HG02623 (cell line): ENCODE data around the gene TRPM8.

Source experiments
- ATAC-seq: cut with Tn5 transposase; IDR thresholded peaks from one replicate; pipeline ENCODE4 v1.9.1; 2021; ENCODE audit warnings: moderate library complexity; ENCODE audit not compliant: unreplicated experiment

TRPM8 gene

DNA sequence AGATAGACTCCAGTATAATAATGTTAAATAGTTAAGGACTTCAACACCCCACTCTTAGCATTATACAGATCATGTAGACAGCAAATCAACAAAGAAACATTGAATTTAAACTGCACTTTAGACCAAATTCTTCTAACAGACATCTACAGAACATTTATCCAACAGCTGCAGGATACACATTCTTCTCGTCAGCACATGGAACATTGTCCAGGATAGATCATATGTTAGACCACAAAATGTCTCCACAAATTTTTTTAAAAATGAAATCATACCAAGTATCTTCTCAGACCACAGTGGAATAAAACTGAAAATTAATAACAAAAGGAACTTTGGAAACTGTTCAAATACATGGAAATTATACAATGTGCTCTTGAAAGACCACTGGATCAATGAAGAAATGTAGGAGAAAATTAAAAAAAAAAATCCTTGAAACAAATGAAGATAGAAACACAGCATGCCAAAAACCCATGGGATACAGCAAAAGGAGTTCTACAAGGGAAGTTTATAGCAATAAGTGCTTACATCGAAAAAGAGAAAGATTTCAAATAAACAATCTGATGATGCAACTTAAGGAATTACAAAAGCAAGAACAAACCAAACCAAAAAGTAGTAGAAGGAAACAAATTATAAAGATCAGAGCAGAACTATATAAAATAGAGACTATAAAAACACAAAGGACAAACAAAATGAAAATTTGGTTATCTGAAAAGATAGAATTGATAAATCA lies 121.1 kb downstream of the TRPM8 start:
- ATAC-seq: no peak

DNA sequence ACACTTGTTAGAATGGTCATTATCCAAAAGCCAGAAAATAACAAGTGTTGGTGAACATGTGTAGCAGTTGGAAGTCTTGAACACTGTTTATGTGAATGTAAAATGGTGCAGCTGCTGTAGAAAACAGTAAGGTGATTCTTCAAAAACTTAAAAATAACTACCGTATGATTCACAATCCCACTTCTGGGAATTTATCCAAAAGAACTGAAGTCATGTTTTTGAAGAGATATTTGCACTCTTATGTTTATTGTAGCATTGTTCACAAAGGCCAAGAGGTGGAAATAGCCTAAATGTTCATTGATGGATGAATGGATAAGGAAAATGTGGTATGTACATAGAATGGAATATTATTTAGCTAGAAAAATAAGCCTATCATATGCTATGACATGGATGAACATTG lies 127.0 kb downstream of the TRPM8 start:
- no peak for ATAC-seq

DNA sequence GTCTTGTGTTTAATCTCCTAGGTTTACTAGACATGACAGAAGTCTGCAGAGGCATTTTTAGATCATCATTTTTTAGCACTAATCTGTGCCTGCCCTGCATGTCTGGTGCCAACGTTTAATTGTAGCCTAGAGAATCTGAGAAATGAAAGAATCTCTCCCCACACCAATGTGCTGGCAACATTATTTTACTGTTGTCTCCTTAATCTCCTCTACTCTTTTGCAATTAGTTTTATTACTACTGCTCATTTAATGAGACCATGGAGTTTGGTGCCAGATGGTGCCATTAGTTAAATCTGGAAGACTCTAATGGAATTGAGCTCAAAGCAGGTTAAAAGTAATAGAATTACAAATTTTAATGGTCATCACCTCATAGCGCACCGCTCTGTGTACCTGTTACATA lies 129.3 kb downstream of the TRPM8 start:
- no peak for ATAC-seq

DNA sequence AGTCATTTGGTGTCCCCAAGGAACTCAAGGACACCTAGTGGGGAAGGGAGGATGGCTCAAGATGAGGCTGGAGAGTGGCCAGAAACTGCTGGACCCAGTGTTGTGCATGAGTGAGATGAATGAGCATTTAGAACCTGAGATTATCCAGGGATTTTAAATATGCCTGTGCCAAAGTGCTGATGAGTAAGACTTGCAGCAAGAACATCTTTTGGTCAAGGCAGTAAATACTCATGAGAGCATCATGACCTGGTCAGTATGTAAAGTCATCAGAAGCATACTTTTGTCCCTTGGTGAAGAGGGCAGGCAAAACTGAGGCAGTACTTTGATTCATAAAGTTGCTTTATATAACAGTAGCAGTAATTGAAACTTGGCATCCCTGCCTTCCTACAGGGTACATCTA lies 130.2 kb downstream of the TRPM8 start:
- ATAC-seq: no peak

DNA sequence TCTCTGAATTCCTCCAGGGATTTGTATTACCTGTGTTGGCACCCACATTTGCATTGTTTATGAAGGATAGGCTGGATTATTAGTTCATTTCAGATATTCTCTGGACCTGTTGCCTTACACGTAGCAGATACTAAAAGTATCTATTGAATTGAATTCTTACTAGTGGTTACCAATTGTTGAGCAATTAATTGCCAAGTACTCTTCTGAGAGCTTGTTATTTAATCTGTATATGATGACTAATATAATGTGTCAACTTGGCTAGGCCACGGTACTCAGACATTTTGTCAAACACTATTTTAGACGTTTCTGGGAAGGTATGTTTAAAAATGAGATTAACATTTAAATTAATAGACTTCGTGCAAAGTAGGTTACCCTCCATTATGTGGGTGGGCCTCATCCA lies 130.9 kb downstream of the TRPM8 start:
- ATAC-seq: no peak

DNA sequence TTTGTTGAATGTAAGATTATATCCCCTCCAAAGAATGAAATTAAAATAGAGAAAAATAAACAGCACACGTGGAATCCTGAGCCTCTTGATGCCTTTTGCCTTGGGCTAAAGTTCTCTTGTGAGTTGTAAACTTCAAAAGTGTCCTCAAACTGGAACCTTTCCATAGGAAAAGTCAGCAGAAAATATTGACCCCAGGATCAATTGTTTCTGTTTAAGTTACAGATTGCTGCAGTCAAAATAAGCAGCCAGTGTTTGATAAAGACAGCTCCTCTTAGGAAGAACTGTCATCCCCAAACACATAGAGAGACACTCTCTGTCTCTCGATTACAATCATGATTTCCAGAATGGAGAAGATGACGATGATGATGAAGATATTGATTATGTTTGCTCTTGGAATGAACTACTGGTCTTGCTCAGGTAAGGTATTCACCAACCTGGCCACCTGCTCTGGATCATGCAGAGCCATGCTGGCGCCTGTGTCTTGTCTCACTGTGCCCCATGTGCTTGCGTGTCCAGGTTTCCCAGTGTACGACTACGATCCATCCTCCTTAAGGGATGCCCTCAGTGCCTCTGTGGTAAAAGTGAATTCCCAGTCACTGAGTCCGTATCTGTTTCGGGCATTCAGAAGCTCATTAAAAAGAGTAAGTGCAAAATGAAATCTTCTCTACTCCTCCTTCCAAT lies 133.4 kb downstream of the TRPM8 start, which contains the start of gene SPP2:
SPP2 (plus strand) TSS at position 248 of the 681 bp plus-strand sequence; CDS start at position 333, 85 bp downstream.
- ATAC-seq: no peak

DNA sequence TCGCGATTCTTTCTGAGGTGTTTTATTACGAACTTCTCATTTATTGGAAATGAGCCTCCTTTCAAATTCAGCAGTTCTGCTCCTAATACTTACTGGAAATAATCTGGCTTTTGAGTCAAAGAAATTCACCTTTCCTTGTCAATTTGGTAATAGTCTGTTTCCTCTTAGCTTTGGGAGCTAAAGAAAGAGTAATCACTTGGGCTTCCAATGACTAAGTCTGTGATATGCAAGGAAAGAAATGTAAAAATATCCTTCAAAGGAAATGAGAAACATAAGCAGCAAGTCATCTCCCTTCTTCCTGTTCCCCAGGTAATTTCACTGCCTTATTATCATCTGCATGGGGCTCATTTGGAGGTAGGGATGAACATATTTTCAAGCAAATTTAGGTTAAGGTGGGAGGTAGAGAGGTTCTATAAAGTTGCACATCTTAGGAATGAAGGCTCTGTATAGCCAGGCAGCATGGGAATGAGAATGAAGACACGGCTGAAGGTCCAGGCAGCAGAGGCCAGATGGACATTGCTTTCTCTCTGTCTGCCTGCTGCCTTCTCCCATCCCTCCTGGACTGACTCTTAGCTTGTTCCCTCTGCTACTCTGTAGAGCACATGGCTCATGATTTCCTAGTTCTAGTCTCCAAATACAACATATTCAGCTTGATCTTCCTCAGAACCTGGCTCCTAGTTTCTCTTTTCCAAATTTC lies 134.3 kb downstream of the TRPM8 start:
- ATAC-seq: no peak

DNA sequence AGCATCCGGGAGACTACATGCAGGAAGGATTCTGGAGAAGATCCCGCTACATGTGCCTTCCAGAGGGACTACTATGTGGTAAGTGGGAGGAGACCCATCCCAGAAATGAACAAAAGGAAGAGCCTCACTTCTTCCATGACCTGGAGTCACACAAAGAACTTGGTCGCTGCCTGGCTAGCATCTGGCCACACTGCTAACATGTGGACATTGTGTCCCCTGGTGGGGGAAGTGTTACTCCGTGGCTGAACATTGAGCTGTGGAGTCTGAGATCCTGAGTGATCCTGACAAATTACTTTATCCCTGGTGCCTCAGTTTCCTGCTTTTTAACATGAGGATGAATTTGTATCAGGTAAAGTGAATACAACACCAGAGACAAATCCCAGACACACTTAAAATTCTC lies 141.7 kb downstream of the TRPM8 start:
- ATAC-seq: no peak

DNA sequence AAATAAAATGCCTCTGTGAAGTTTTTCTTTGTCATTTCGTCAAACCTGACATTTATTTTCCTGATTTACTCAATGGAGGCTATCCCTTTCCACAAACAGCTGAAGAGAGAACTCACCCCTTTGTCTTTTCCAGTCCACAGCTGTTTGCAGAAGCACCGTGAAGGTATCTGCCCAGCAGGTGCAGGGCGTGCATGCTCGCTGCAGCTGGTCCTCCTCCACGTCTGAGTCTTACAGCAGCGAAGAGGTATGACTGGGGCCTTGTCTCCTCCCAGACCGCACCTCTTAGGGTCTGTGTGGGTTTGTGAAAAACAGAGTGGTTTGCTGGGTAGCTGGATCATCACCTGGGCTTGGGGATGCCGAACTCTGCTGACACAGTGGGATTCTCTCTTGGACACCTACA lies 143.1 kb downstream of the TRPM8 start:
- ATAC-seq: no peak

DNA sequence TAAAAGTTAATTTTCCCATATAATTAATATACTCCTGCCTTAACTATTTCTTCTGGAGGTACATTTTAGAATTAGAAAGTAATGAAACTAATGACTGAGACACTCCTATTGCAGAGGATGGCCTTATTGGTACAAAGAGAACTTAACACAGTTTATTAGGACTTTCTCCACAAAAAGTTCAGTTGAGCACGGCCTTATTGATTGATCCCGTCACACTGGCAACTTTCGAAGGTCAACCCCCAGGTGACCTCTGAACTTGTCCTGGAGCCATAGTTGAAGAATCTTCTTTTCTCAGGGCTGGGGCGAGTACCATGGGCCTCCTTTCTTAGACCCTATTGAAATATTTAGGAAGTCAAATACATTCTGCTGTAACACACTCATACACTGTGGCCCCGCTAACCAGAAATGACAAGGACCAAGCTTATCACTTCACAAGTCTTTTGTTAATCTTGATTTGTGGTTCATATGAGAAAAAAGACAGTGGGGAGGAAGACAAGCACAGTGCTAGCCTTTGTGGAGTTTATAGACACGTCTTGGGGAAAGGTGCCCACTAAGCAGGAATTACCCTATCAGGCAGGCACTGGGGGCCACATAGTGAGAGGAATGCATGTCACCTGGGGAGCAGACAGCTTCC lies 144.6 kb downstream of the TRPM8 start:
- no peak for ATAC-seq

DNA sequence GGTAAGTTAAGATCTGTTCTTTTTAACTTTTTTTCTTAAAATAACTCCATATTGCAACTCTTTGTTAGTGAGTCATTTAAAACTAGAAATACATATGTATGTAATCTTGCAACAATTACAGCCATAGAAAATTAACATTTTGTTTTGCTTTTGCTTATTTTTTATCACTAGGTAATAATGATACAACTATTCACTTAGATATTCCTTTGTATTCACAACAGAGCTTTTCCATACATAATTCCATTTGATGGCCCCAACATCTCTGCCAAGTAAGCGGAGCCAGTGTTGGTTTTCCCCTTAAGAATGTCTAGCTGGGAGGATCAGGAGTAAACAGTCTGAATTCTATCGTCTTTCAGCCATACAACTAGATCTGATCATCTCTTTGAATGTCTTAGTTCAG lies 149.4 kb downstream of the TRPM8 start:
- no peak for ATAC-seq
